Mesenchymal stem cell (in vitro differentiated cells and primary cell): ENCODE measurements around the gene ANKUB1.
A peak's percentile ranks its signal among the peaks of the same experiment; 100 is the strongest.

ENCODE experiments used
- DNase-seq: peaks from one replicate; pipeline ENCODE4 v3.0.0-alpha.2; 2013
- H2AFZ ChIP-seq: one replicate; pipeline ENCODE4 v1.6.1; 2013; ENCODE audit warnings: low read depth, mild to moderate bottlenecking, control low read depth, inconsistent platforms, low read length, moderate library complexity
- H2AK5ac ChIP-seq: 2 replicates; pipeline ENCODE4 v1.6.1; 2013; ENCODE audit warnings: low read length, moderate library complexity, mild to moderate bottlenecking, inconsistent platforms; ENCODE audit not compliant: severe bottlenecking
- H2BK120ac ChIP-seq: one replicate; pipeline ENCODE4 v1.6.1; 2013; ENCODE audit warnings: low read depth, mild to moderate bottlenecking, inconsistent platforms, low read length, moderate library complexity
- H2BK12ac ChIP-seq, 2 experiments: one replicate each; pipeline ENCODE4 v1.6.1; 2013; ENCODE audit warnings: inconsistent platforms in 2 of 2, low read length in 2 of 2, mild to moderate bottlenecking in 2 of 2, moderate library complexity in 2 of 2, control low read depth in 1 of 2
- H2BK15ac ChIP-seq: one replicate; pipeline ENCODE4 v1.6.1; 2013; ENCODE audit warnings: mild to moderate bottlenecking, low read depth, inconsistent platforms; ENCODE audit not compliant: poor library complexity, severe bottlenecking
- H2BK5ac ChIP-seq: 2 replicates; pipeline ENCODE4 v1.6.1; 2013; ENCODE audit warnings: low read depth, mild to moderate bottlenecking, low read length, control low read depth, inconsistent platforms; ENCODE audit not compliant: poor library complexity, severe bottlenecking
- H3K14ac ChIP-seq, 2 experiments: one replicate each; pipeline ENCODE4 v1.6.1; 2013; ENCODE audit warnings: inconsistent platforms in 2 of 2, low read length in 2 of 2, control low read depth in 1 of 2, mild to moderate bottlenecking in 1 of 2, moderate library complexity in 1 of 2
- H3K18ac ChIP-seq, 2 experiments: one replicate each; pipeline ENCODE4 v1.6.1; 2013; ENCODE audit warnings: inconsistent platforms in 2 of 2, low read length in 2 of 2, control low read depth in 1 of 2, low read depth in 1 of 2, mild to moderate bottlenecking in 1 of 2
- H3K23ac ChIP-seq, 2 experiments: one replicate each; pipeline ENCODE4 v1.6.1; 2013; ENCODE audit warnings: inconsistent platforms in 2 of 2, low read length in 2 of 2, mild to moderate bottlenecking in 2 of 2, moderate library complexity in 2 of 2, control low read depth in 1 of 2
- H3K27ac ChIP-seq: 2 replicates; pipeline ENCODE4 v1.5.1; 2013; ENCODE audit warnings: mild to moderate bottlenecking, moderate library complexity, low read length, control low read depth, inconsistent platforms; ENCODE audit not compliant: poor library complexity, severe bottlenecking
- H3K27me3 ChIP-seq, 2 experiments: 2 replicates each; pipeline versions ENCODE4 v1.6.1 to v1.7.0; 2013; ENCODE audit warnings: low read length in 2 of 2, mild to moderate bottlenecking in 2 of 2, moderate library complexity in 2 of 2, control low read depth in 1 of 2, inconsistent platforms in 1 of 2; ENCODE audit not compliant: control insufficient read depth in 1 of 2, insufficient read depth in 1 of 2
- H3K36me3 ChIP-seq, 2 experiments: 2 replicates each; pipeline versions ENCODE4 v1.6.1 to v1.7.0; 2013; ENCODE audit warnings: low read length in 2 of 2, control low read depth in 1 of 2, inconsistent platforms in 1 of 2, low read depth in 1 of 2, mild to moderate bottlenecking in 1 of 2; ENCODE audit not compliant: insufficient read depth in 2 of 2, control insufficient read depth in 1 of 2
- H3K4ac ChIP-seq, 2 experiments: one replicate each; pipeline ENCODE4 v1.6.1; 2013; ENCODE audit warnings: inconsistent platforms in 2 of 2, low read length in 2 of 2, mild to moderate bottlenecking in 2 of 2, moderate library complexity in 2 of 2, control low read depth in 1 of 2, low read depth in 1 of 2
- H3K4me1 ChIP-seq: 2 replicates; pipeline ENCODE4 v1.6.1; 2013; ENCODE audit warnings: low read depth, low read length, control low read depth; ENCODE audit not compliant: control insufficient read depth, insufficient read depth
- H3K4me2 ChIP-seq: 2 replicates; pipeline ENCODE4 v1.6.1; 2013; ENCODE audit warnings: low read length, mild to moderate bottlenecking, inconsistent platforms; ENCODE audit not compliant: poor library complexity, severe bottlenecking
- H3K4me3 ChIP-seq, 2 experiments: 2 replicates each; pipeline versions ENCODE4 v1.5.1 to v1.7.0; 2013; ENCODE audit warnings: low read length in 2 of 2, mild to moderate bottlenecking in 2 of 2, control low read depth in 1 of 2, low read depth in 1 of 2; ENCODE audit not compliant: insufficient read depth in 1 of 2
- H3K79me1 ChIP-seq: replicated peaks from 2 replicates; pipeline ENCODE4 v1.6.1; 2013; ENCODE audit warnings: mild to moderate bottlenecking, control low read depth, low read length, inconsistent platforms; ENCODE audit not compliant: poor library complexity, severe bottlenecking
- H3K9ac ChIP-seq: 2 replicates; pipeline ENCODE4 v1.7.0; 2013; ENCODE audit warnings: mild to moderate bottlenecking, low read length, moderate library complexity
- H3K9me3 ChIP-seq: 2 replicates; pipeline ENCODE4 v1.7.0; 2013; ENCODE audit warnings: mild to moderate bottlenecking, low read length; ENCODE audit not compliant: control insufficient read depth
- H4K8ac ChIP-seq: one replicate; pipeline ENCODE4 v1.6.1; 2013; ENCODE audit warnings: inconsistent platforms, mild to moderate bottlenecking, low read length, moderate library complexity
- H4K91ac ChIP-seq: one replicate; pipeline ENCODE4 v1.6.1; 2013; ENCODE audit warnings: mild to moderate bottlenecking, low read length, inconsistent platforms
- WGBS: methylation state at CpG from one replicate; pipeline ENCODE4 v1.1.7; 2013; ENCODE audit warnings: mixed read lengths; 5-methylcytosine and 5-hydroxymethylcytosine counted together

ANKUB1 gene

DNA sequence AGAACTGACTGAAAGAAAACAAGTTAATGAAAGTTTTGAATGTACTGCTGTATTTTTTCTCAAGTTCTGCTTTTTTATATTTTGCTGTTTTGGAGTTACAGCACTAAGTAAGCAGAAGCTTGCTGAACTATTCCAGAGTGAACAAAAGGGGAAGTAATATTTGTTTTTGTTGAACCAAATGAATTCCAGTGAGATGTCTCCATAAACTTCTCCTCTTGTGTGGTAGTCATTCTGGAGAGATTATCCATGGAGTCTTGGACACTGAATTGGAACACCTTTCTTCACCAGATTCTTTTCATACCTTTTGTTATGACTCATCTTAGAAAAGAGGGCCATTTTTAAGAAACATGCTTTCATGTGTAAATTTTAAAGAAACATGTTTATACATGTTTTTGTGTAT is 8.8 kb downstream of the ANKUB1 start:
- DNase-seq, result peak; percentile 38
- Histone ChIP-seq H3K14ac (no peak overlapping the region), H3K9ac (peak overlapping the region; percentile 27), H2BK15ac (no peak overlapping the region), H3K4me2 (no peak overlapping the region), H2AFZ (no peak overlapping the region), H3K27ac (peak overlapping the region; percentile 77), H2AK5ac (no peak overlapping the region), H2BK5ac (no peak overlapping the region), H3K4me1 (peaks cover 3% of the 10 kb centered on the region), H3K18ac (no peak overlapping the region), H3K27me3 (no peaks in the 10 kb centered on the region), H2BK12ac (no peak overlapping the region), H3K23ac (no peak overlapping the region), H4K8ac (no peak overlapping the region), H3K9me3 (no peaks in the 10 kb centered on the region), H3K79me1 (no peaks in the 10 kb centered on the region), H3K4ac (no peak overlapping the region), H3K36me3 (no peaks in the 10 kb centered on the region), H3K4me3 (no peak overlapping the region), H4K91ac (no peak overlapping the region), H2BK120ac (no peak overlapping the region)

DNA sequence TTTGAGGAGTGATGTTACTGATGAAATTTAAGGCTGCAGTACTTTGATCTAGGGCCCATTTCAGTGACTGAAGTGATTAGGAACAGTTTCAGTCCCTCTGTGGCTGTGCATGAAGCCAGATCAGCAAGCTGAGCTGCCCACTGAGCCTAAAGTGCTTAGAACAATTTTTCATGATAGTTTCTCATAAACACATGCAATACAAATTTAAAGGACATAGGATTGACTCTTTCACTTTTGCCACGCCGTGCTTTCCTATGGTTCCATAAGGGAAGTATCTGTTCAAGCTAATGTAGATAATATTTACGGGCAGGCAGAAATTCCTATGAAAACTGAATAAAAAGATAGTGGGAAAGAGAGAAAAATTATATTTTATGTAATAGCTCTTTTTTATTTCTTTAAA is 10.6 kb downstream of the ANKUB1 start:
- Histone ChIP-seq H3K4ac (no peak overlapping the region), H3K79me1 (no peaks in the 10 kb centered on the region), H2BK12ac (no peak overlapping the region), H3K9me3 (no peaks in the 10 kb centered on the region), H3K4me3 (no peak overlapping the region), H3K18ac (no peak overlapping the region), H2AFZ (no peak overlapping the region), H2BK120ac (no peak overlapping the region), H3K14ac (no peak overlapping the region), H3K4me1 (peaks cover 3% of the 10 kb centered on the region), H3K27me3 (no peaks in the 10 kb centered on the region), H2AK5ac (peak overlapping the region; percentile 12), H3K36me3 (no peaks in the 10 kb centered on the region), H4K91ac (no peak overlapping the region), H3K4me2 (no peak overlapping the region), H3K27ac (no peak overlapping the region), H3K23ac (no peak overlapping the region), H2BK5ac (no peak overlapping the region), H2BK15ac (no peak overlapping the region), H3K9ac (no peak overlapping the region), H4K8ac (no peak overlapping the region)
- WGBS, result 100% methylated on average over 2 of the region's 3 CpGs
- DNase-seq, result no peak

DNA sequence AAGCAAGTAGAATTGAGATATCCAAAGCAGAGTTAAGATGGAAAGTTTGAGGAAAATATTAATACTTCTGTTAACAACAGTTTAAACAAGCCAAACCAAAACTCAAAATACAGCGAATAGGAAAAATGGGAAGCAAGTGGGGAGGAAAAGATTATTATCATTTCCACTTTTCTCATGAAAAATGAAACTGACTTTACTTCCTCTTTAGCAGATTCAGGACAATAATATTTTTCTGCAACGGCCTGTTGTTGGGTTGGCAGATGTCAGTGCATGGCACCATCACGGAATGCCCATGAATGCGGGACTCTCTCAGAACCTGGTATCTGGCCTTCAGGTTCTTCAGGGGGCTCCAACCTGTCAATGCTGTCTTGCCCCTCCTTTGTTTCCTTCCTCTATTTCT is 11.1 kb downstream of the ANKUB1 start:
- 98% methylated on average over 3 of the region's 4 CpGs for WGBS
- Histone ChIP-seq H3K9ac (no peak overlapping the region), H2BK15ac (no peak overlapping the region), H2AFZ (no peak overlapping the region), H3K23ac (no peak overlapping the region), H3K27me3 (no peaks in the 10 kb centered on the region), H3K79me1 (no peaks in the 10 kb centered on the region), H2BK120ac (no peak overlapping the region), H4K8ac (no peak overlapping the region), H3K4ac (no peak overlapping the region), H2BK5ac (no peak overlapping the region), H3K36me3 (no peaks in the 10 kb centered on the region), H3K27ac (no peak overlapping the region), H3K18ac (no peak overlapping the region), H2AK5ac (no peak overlapping the region), H3K4me2 (no peak overlapping the region), H2BK12ac (no peak overlapping the region), H3K4me3 (no peak overlapping the region), H3K14ac (no peak overlapping the region), H4K91ac (no peak overlapping the region), H3K4me1 (peaks cover 3% of the 10 kb centered on the region), H3K9me3 (no peaks in the 10 kb centered on the region)
- DNase-seq, result no peak

DNA sequence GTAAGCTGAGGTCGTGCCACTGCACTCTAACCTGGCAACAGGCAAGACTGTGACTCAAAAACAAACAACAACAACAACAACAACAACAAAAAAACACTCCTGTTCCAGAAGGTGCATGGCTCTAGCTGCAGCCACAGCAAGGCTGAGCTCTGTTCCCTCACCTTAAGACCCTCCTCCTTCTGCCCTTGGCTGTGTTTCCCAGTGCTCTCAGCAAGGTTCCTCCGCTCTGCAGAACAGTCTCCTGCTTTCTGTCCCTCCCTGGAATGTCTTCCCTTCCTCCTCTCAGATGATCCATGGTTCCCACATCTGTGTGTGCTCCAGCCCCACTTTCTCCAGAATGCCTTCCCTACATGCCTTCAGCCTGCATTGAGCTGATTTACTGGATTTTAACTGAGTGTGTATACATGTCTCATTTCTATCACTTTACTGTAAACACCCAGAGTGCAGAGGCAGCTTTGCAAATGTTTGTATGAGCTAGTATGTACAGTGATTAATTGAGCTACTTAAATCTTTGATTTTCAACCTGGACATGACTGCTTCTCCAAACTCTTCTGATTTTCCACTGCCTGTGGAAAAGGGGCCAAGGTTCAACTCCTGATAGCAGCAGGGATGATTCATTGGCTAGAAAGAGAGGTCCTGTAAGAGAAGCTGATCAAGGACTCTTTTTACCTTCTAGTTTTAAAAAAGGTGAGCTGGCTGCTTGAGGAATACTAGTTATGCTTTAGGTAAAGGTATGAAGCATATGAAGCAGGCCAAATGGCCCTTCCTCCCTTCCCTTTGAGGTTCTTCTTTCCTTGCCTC is 14.7 kb downstream of the ANKUB1 start:
- Histone ChIP-seq H4K91ac (peak overlapping the region; percentile 5), H4K8ac (no peak overlapping the region), H3K18ac (peak overlapping the region in 1 of 2 experiments; percentile 50), H3K4ac (no peak overlapping the region), H3K79me1 (no peaks in the 10 kb centered on the region), H2AFZ (no peak overlapping the region), H3K27me3 (no peaks in the 10 kb centered on the region), H3K4me1 (no peaks in the 10 kb centered on the region), H2BK120ac (no peak overlapping the region), H2AK5ac (no peak overlapping the region), H3K27ac (no peak overlapping the region), H3K4me2 (no peak overlapping the region), H3K14ac (no peak overlapping the region), H3K23ac (no peak overlapping the region), H2BK5ac (no peak overlapping the region), H2BK15ac (no peak overlapping the region), H3K36me3 (no peaks in the 10 kb centered on the region), H2BK12ac (no peak overlapping the region), H3K4me3 (no peak overlapping the region), H3K9ac (no peak overlapping the region), H3K9me3 (no peaks in the 10 kb centered on the region)
- peak; percentile 17 for DNase-seq
- WGBS, result 95% methylated on average over 2 of the region's 2 CpGs
